ENCODE data around the gene C19orf38. TPM values are rescaled to one million over a fixed set of nuclear protein-coding genes. Genes with fewer than 3 reads are reported as not detected.

Gene C19orf38
- total and polyA plus RNA-seq, 2 donors (not counting 1 experiment from before 2014, with no cell fraction given) = 1.7 to 2.4 TPM

DNA sequence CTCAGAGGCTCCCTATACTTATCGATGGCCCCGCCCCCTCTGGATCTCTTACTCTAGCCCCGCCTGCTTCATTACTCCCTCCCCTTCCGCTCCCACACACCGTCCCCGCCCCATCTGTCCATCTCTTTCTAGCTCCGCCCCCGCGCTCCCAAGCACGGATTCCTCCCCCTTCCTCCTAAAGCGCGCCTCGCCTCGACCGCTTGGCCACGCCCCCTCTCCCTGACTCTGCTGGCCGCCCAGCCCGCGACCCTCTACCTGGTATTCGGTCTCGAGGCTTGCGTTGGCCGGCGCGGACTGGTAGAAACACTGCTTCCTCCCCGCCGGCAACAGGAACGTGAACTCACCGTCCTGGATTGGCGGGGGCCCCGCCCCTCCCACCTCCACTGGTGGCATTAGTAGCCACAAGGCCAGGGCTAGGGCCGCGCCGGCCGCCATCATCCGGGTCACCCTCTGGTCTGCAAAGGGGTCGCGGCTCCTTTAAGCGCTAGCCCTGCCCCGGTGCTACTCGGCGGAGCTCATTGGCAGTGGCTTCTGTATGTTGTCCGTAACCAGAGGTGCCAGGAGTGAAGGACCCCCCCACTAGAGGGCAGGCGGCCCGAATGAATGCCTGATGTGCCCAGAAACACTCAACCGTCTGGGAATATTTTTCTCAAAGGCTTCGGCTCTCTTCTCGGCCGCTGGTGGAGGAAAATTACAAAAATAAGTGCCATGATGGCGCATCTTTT is 12.3 kb upstream of the C19orf38 start, which contains the start of gene TMED1:
TSS of gene TMED1 (minus strand) at position 459 of the 725 bp plus-strand sequence. CDS start at position 438, 21 bp downstream.
- intact Hi-C loops (cut with micrococcal nuclease) = loop anchor here (1.0 to 5.0 kb wide), 7 partner anchors 28 to 1019 kb away; partner anchors contain the start of genes CARM1 and FBXL12
- Histone ChIP-seq H3K4me1 (ENCODE audit: control insufficient read depth in 2 of 2, insufficient read depth in 2 of 2, low read length in 2 of 2) (peaks cover 7 to 17% of the 10 kb centered on the region in 2 donors), H3K27me3 (replicated peaks in 1 of 4; ENCODE audit: control extremely low read depth in 1 of 4, control insufficient read depth in 3 of 4, insufficient read depth in 4 of 4, low read length in 3 of 4) (no peaks in the 10 kb centered on the region), H3K27ac (ENCODE audit: low read length in 2 of 2) (peak within 1 kb of the TSS; percentile 95 to 97), H3K36me3 (replicated peaks in 1 of 2; ENCODE audit: control extremely low read depth in 1 of 2, control insufficient read depth in 1 of 2, extremely low read depth in 1 of 2, insufficient read depth in 2 of 2, low read length in 1 of 2) (peaks cover 0 to 17% of the 10 kb centered on the region in 2 experiments), H3K4me3 (ENCODE audit: control extremely low read depth in 1 of 5, extremely low read depth in 1 of 5, insufficient read depth in 1 of 5, low read depth in 2 of 5, low read length in 4 of 5) (peak within 1 kb of the TSS; percentile 64 to 97 (median 94)), H3K9me3 (ENCODE audit: control extremely low read depth in 1 of 3, control insufficient read depth in 2 of 3, insufficient read depth in 1 of 3, low read length in 2 of 3) (peaks cover 1 to 31% (median 9%) of the 10 kb centered on the region in 3 donors), H3K9ac (ENCODE audit: low read length) (peak within 1 kb of the TSS; percentile 92), H2AFZ (ENCODE audit: insufficient read depth, low read depth, low read length, poor library complexity, severe bottlenecking) (peak within 1 kb of the TSS; percentile 85), H3K79me2 (ENCODE audit: control insufficient read depth, insufficient read depth, low read length) (no peaks in the 10 kb centered on the region), H4K20me1 (ENCODE audit: control insufficient read depth, insufficient read depth, low read length, poor library complexity, severe bottlenecking) (peaks cover 7% of the 10 kb centered on the region), H3K4me2 (replicated peaks; ENCODE audit: low read depth, low read length, poor library complexity, severe bottlenecking) (peak within 1 kb of the TSS; percentile 87)
- Mint-ChIP-seq H3K4me3 (peak within 1 kb of the TSS; percentile 96), H3K27ac (peak within 1 kb of the TSS; percentile 100), H3K4me1 (peaks cover 14% of the 10 kb centered on the region), H3K27me3 (no peaks in the 10 kb centered on the region), H3K9me3 (ENCODE audit: insufficient read depth) (peaks cover 6% of the 10 kb centered on the region)
- POLR2A ChIA-PET = interaction anchor here (0.5 to 2.0 kb wide), 23 partner anchors 12 to 1959 kb away, joined by 3 to 18 read pairs (median 4); partner anchors contain the start of genes CARM1, DNM2, QTRT1 and RAVER1
- DNase-seq (peak; percentile 97), ATAC-seq (ENCODE audit: low read depth) (peak; percentile 85)
- under 1% methylated on average over 47 of the region's 50 CpGs for WGBS (ENCODE audit: insufficient coverage)
- CTCF ChIA-PET = interaction anchor here (0.6 to 5.0 kb wide), 12 partner anchors 10 to 136 kb away, joined by 3 to 62 read pairs (median 4); partner anchors contain the start of genes CARM1, DNM2 and QTRT1
- TF ChIP-seq, protein P1, sequence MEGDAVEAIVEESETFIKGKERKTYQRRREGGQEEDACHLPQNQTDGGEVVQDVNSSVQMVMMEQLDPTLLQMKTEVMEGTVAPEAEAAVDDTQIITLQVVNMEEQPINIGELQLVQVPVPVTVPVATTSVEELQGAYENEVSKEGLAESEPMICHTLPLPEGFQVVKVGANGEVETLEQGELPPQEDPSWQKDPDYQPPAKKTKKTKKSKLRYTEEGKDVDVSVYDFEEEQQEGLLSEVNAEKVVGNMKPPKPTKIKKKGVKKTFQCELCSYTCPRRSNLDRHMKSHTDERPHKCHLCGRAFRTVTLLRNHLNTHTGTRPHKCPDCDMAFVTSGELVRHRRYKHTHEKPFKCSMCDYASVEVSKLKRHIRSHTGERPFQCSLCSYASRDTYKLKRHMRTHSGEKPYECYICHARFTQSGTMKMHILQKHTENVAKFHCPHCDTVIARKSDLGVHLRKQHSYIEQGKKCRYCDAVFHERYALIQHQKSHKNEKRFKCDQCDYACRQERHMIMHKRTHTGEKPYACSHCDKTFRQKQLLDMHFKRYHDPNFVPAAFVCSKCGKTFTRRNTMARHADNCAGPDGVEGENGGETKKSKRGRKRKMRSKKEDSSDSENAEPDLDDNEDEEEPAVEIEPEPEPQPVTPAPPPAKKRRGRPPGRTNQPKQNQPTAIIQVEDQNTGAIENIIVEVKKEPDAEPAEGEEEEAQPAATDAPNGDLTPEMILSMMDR (IDR thresholded peaks at IDR 0.05) = no peak
